MM.1S (cell line): ENCODE results near the gene GRB2.
"Not testable (repeated sequence)": the region's sequence is repeated elsewhere in the genome, so short reads cannot be mapped to it uniquely, and the experiment has no call there.

Source experiments
- DNase-seq: peaks from one replicate; pipeline ENCODE4 v3.0.0-alpha.2; 2015
- H2AFZ ChIP-seq: fragments of 300-600 bp; sonication (generic); 2 replicates; pipeline ENCODE4 v1.6.0; 2016; ENCODE audit warnings: antibody characterized with exemption, low read length
- H3F3A ChIP-seq: fragments of 300-600 bp; sonication (generic); 2 replicates; pipeline ENCODE4 v1.6.1; 2016; ENCODE audit warnings: mild to moderate bottlenecking, antibody characterized with exemption, low read length, moderate library complexity, mixed read lengths; ENCODE audit not compliant: insufficient read depth
- H3K27ac ChIP-seq: fragments of 300-600 bp; sonication (generic); 2 replicates; pipeline ENCODE4 v1.5.1; 2016; ENCODE audit warnings: mild to moderate bottlenecking, low read length
- H3K27me3 ChIP-seq: fragments of 300-600 bp; sonication (generic); replicated peaks from 2 replicates; pipeline ENCODE4 v1.6.0; 2016; ENCODE audit warnings: low read length; ENCODE audit not compliant: insufficient read depth
- H3K36me3 ChIP-seq: fragments of 300-600 bp; sonication (generic); replicated peaks from 2 replicates; pipeline ENCODE4 v1.6.1; 2016; ENCODE audit warnings: mild to moderate bottlenecking, low read length, mixed read lengths; ENCODE audit not compliant: insufficient read depth
- H3K4me1 ChIP-seq: fragments of 300-600 bp; sonication (generic); 2 replicates; pipeline ENCODE4 v1.6.1; 2016; ENCODE audit warnings: low read length, mixed read lengths
- H3K4me2 ChIP-seq: fragments of 300-600 bp; sonication (generic); 2 replicates; pipeline ENCODE4 v1.6.0; 2016; ENCODE audit warnings: low read depth, low read length
- H3K4me3 ChIP-seq: fragments of 300-600 bp; sonication (generic); 2 replicates; pipeline ENCODE4 v1.5.1; 2016; ENCODE audit warnings: low read length, mixed read lengths
- H3K79me2 ChIP-seq: fragments of 300-600 bp; sonication (generic); 2 replicates; pipeline ENCODE4 v1.6.1; 2016; ENCODE audit warnings: mixed run types, low read length, mixed read lengths
- H3K9ac ChIP-seq: fragments of 300-600 bp; sonication (generic); 2 replicates; pipeline ENCODE4 v1.6.1; 2016; ENCODE audit warnings: low read length, mixed read lengths
- H3K9me2 ChIP-seq: fragments of 300-600 bp; sonication (generic); replicated peaks from 2 replicates; pipeline ENCODE4 v1.6.1; 2016; ENCODE audit warnings: mild to moderate bottlenecking, low read length, mixed read lengths; ENCODE audit not compliant: insufficient read depth
- H3K9me3 ChIP-seq: fragments of 300-600 bp; sonication (generic); replicated peaks from 2 replicates; pipeline ENCODE4 v1.6.1; 2016; ENCODE audit warnings: mild to moderate bottlenecking, low read length, mixed read lengths; ENCODE audit not compliant: insufficient read depth
- H4K20me1 ChIP-seq: fragments of 300-600 bp; sonication (generic); 2 replicates; pipeline ENCODE4 v1.6.1; 2016; ENCODE audit warnings: mild to moderate bottlenecking, low read length, moderate library complexity, mixed read lengths; ENCODE audit not compliant: insufficient read depth
- EZH2 ChIP-seq: fragments of 300-600 bp; sonication (generic); optimal IDR thresholded peaks from 2 replicates; pipeline ENCODE3; 2017; ENCODE audit warnings: low read depth, mild to moderate bottlenecking, antibody characterized with exemption, low read length, mixed read lengths
- EZH2phosphoT487 ChIP-seq: fragments of 300-600 bp; sonication (generic); IDR thresholded peaks from 2 replicates; pipeline ENCODE4 v1.6.1; 2018; ENCODE audit warnings: antibody characterized with exemption, low read length
- TF ChIP-seq, protein P1 (sequence below): fragments of 300-600 bp; sonication (generic); IDR thresholded peaks from 2 replicates; pipeline ENCODE4 v1.5.1; 2016; ENCODE audit warnings: antibody characterized with exemption, low read length, mixed read lengths

Gene GRB2

GRCh38 chr17:75288359-75288758 lies 117.1 kb downstream of the GRB2 start:
- no peak for DNase-seq
- TF ChIP-seq EZH2 (no peak), EZH2phosphoT487 (no peak)
- TF ChIP-seq, protein P1, sequence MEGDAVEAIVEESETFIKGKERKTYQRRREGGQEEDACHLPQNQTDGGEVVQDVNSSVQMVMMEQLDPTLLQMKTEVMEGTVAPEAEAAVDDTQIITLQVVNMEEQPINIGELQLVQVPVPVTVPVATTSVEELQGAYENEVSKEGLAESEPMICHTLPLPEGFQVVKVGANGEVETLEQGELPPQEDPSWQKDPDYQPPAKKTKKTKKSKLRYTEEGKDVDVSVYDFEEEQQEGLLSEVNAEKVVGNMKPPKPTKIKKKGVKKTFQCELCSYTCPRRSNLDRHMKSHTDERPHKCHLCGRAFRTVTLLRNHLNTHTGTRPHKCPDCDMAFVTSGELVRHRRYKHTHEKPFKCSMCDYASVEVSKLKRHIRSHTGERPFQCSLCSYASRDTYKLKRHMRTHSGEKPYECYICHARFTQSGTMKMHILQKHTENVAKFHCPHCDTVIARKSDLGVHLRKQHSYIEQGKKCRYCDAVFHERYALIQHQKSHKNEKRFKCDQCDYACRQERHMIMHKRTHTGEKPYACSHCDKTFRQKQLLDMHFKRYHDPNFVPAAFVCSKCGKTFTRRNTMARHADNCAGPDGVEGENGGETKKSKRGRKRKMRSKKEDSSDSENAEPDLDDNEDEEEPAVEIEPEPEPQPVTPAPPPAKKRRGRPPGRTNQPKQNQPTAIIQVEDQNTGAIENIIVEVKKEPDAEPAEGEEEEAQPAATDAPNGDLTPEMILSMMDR = no peak
- Histone ChIP-seq H3K4me2 (peak overlapping the region; percentile 84), H3K27ac (peak overlapping the region; percentile 79; the same call in 1 of the 2 replicates), H3K9ac (peak overlapping the region; percentile 82; the same call in 1 of the 2 replicates), H4K20me1 (no peaks in the 10 kb centered on the region), H3K9me3 (no peaks in the 10 kb centered on the region), H3K4me3 (peak overlapping the region; percentile 87), H3F3A (peaks cover 16% of the 10 kb centered on the region), H3K27me3 (no peaks in the 10 kb centered on the region), H3K36me3 (peaks cover 11% of the 10 kb centered on the region; the same call in 1 of the 2 replicates), H3K4me1 (0 out of 2 replicates have a peak, but pooled peaks cover 5% of the 10 kb centered on the region), H3K79me2 (peaks cover 47% of the 10 kb centered on the region), H3K9me2 (no peaks in the 10 kb centered on the region), H2AFZ (no peak overlapping the region)

DNA sequence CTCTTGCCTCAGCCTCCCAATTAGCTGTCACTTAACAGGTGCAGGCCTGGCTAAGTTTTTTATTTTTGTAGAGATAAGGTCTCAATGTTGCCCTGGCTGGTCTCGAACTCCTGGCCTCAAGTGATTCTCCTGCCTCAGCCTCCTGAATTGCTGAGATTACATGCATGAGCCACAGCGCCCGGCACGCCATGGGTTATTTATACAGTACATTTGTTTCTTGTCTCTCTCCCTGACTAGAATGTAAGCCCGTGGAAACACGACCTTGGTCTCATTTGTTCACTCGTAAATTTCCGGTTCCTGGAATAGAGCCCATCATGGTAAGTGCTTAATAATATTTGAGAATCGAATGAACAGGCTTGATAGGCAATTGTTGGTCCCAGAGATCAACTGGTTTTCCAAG lies 118.3 kb downstream of the GRB2 start:
- DNase-seq = no peak
- H4K20me1 ChIP-seq = no peaks in the 10 kb centered on the region
- H3K27me3 ChIP-seq = no peaks in the 10 kb centered on the region
- peaks cover 16% of the 10 kb centered on the region for H3F3A ChIP-seq
- H3K4me1 ChIP-seq = 0 out of 2 replicates have a peak, but pooled peaks cover 5% of the 10 kb centered on the region
- no peak overlapping the region for H3K27ac ChIP-seq
- H3K9ac ChIP-seq = no peak overlapping the region
- TF ChIP-seq EZH2phosphoT487 (no peak), EZH2 (no peak)
- TF ChIP-seq, protein P1 = no peak
- no peak overlapping the region for H2AFZ ChIP-seq
- peaks cover 48% of the 10 kb centered on the region for H3K79me2 ChIP-seq
- H3K4me3 ChIP-seq = no peak overlapping the region
- peaks cover 11% of the 10 kb centered on the region; the same call in 1 of the 2 replicates for H3K36me3 ChIP-seq
- H3K9me3 ChIP-seq = no peaks in the 10 kb centered on the region
- no peaks in the 10 kb centered on the region for H3K9me2 ChIP-seq
- peak overlapping the region; percentile 84; the same call in 1 of the 2 replicates for H3K4me2 ChIP-seq

DNA sequence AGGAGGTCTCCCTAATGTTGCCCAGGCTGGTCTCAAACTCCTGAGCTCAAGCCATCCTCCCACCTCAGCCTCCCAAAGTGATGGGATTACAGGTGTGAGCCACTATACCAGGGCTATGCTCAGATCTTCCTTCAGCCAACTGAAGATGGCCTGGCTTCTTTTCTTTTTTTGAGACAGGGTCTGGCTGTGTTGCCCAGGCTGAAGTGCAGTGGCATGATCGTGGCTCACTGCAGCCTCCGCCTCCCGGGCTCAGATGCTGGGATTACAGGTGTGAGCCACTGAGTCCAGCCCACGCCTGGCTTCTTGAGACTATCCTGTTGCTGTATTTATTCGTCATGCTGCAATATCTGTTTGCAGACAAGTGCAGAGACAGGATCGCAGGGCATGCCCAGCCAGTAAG lies 120.4 kb downstream of the GRB2 start:
- Histone ChIP-seq H4K20me1 (no peaks in the 10 kb centered on the region), H3K9me3 (no peaks in the 10 kb centered on the region), H3K79me2 (peaks cover 48% of the 10 kb centered on the region), H3K9ac (no peak overlapping the region), H3K27me3 (no peaks in the 10 kb centered on the region), H3K4me1 (0 out of 2 replicates have a peak, but pooled peaks cover 5% of the 10 kb centered on the region), H3K4me3 (no peak overlapping the region), H2AFZ (no peak overlapping the region), H3F3A (peaks cover 12% of the 10 kb centered on the region; the same call in 1 of the 2 replicates), H3K36me3 (peaks cover 11% of the 10 kb centered on the region; the same call in 1 of the 2 replicates), H3K27ac (no peak overlapping the region), H3K9me2 (no peaks in the 10 kb centered on the region), H3K4me2 (no peak overlapping the region)
- no peak for DNase-seq
- TF ChIP-seq, protein P1 = no peak
- no peak for TF ChIP-seq EZH2phosphoT487
- TF ChIP-seq EZH2 = no peak

DNA sequence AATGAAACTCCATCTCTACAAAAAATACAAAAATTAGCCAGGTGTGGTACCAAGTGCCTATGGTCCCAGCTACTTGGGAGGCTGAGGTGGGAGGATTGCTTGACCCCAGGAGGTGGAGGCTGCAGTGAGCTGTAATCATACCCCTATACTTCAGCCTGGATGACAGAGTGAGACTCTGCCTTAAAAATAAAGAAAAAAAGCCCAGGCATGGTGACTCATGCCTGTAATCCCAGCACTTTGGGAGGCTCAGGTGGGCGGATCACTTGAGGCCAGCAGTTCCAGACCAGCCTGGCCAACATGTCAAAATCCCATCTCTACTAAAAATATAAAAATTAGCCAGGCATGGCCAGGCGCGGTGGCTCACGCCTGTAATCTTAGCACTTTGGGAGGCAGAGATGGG lies 125.3 kb downstream of the GRB2 start:
- not testable (repeated sequence) for H3K27ac ChIP-seq, H3K36me3 ChIP-seq, H3K9ac ChIP-seq, H3K9me2 ChIP-seq, H3F3A ChIP-seq, H4K20me1 ChIP-seq, H3K4me1 ChIP-seq, H3K4me3 ChIP-seq, H2AFZ ChIP-seq, H3K4me2 ChIP-seq, DNase-seq, H3K27me3 ChIP-seq, H3K9me3 ChIP-seq
- H3K79me2 ChIP-seq = peaks cover 25% of the 10 kb centered on the region
